GM12878 (cell line): Measurements from ENCODE around the gene KRTAP21-2. TPM values are rescaled to one million over a fixed set of nuclear protein-coding genes. Genes with fewer than 3 reads are reported as not detected.
"Not testable (repeated sequence)": the region's sequence is repeated elsewhere in the genome, so short reads cannot be mapped to it uniquely, and the experiment has no call there.

Experiments
- ATAC-seq: fragments of 200-7000 bp; cut with Tn5 transposase; 3 replicates; pipeline ENCODE4 v1.9.1; 2020; ENCODE audit warnings: mild to moderate bottlenecking, moderate library complexity
- BruUV-seq: library from RNA; stranded (reverse); fragments of 400-500 nt; replicated peaks from 2 replicates; lab custom pipeline; 2021; lab: Mats Ljungman, UMichigan
- CTCF ChIA-PET: fragments of 300-600 bp; sonication (Branson Sonifier 250); formaldehyde crosslinking; extraction: SDS; loops from one replicate; lab custom pipeline; 2021; ENCODE audit warnings: inconsistent platforms; lab: Yijun Ruan, JAX
- POLR2A ChIA-PET: fragments of 350-600 bp; formaldehyde crosslinking; extraction: SDS; loops from one replicate; lab custom pipeline; 2021; ENCODE audit warnings: inconsistent platforms; lab: Charles Lee
- RAD21 ChIA-PET: fragments of 300-600 bp; sonication (Branson Sonifier 250); formaldehyde crosslinking; loops from one replicate; lab custom pipeline; 2023; ENCODE audit warnings: antibody characterized with exemption; ENCODE audit not compliant: unreplicated experiment; lab: Charles Lee
- SMC1A ChIA-PET: fragments of 300-600 bp; sonication (Branson Sonifier 250); formaldehyde crosslinking; loops from one replicate; lab custom pipeline; 2023; ENCODE audit not compliant: unreplicated experiment, uncharacterized antibody; lab: Charles Lee
- DNase-seq: peaks from one replicate; pipeline ENCODE4 v3.0.0-alpha.2; 2011; ENCODE audit warnings: low read depth, low spot score
- FAIRE-seq: peaks from 3 replicates; lab custom pipeline; 2011; peaks lifted over from hg19 to GRCh38; lab: Jason Lieb, UNC
- H2AFZ ChIP-seq: 2 replicates; pipeline ENCODE4 v1.6.0; 2011; ENCODE audit warnings: low read depth, low read length, control low read depth; ENCODE audit not compliant: control insufficient read depth
- H3K27ac ChIP-seq: 2 replicates; pipeline ENCODE4 v1.5.1; 2011; ENCODE audit warnings: control low read depth; ENCODE audit not compliant: control insufficient read depth, insufficient read depth
- H3K27me3 ChIP-seq, 2 experiments: replicated peaks in 1 of 2; 2 replicates each; pipeline versions ENCODE4 v1.6.0 to v1.6.1; 2011; ENCODE audit warnings: low read length in 1 of 2; ENCODE audit not compliant: control insufficient read depth in 2 of 2, insufficient read depth in 2 of 2
- H3K36me3 ChIP-seq, 2 experiments: 2 replicates each; pipeline ENCODE4 v1.5.1; 2011; ENCODE audit warnings: low read length in 1 of 2; ENCODE audit not compliant: control insufficient read depth in 2 of 2, insufficient read depth in 2 of 2
- H3K4me1 ChIP-seq: 2 replicates; pipeline ENCODE4 v1.6.1; 2011; ENCODE audit warnings: mild to moderate bottlenecking, low read length, moderate library complexity, mixed read lengths; ENCODE audit not compliant: control insufficient read depth, insufficient read depth
- H3K4me2 ChIP-seq: 2 replicates; pipeline ENCODE4 v1.6.0; 2011; ENCODE audit warnings: control low read depth; ENCODE audit not compliant: control insufficient read depth, insufficient read depth
- H3K4me3 ChIP-seq: fragments of 200-600 bp; sonication (generic); 2 replicates; pipeline ENCODE4 v1.5.1; 2016
- H3K79me2 ChIP-seq: 2 replicates; pipeline ENCODE4 v1.6.0; 2011; ENCODE audit warnings: low read length; ENCODE audit not compliant: control insufficient read depth, insufficient read depth
- H3K9ac ChIP-seq: 2 replicates; pipeline ENCODE4 v1.8.0; 2011; ENCODE audit warnings: low read length, control low read depth, mixed read lengths; ENCODE audit not compliant: control insufficient read depth, insufficient read depth
- H3K9me3 ChIP-seq: replicated peaks from 3 replicates; pipeline ENCODE4 v1.5.1; 2011; ENCODE audit warnings: mild to moderate bottlenecking, low read length; ENCODE audit not compliant: control insufficient read depth, insufficient read depth
- H4K20me1 ChIP-seq: 2 replicates; pipeline ENCODE4 v1.6.0; 2011; ENCODE audit not compliant: control insufficient read depth, insufficient read depth
- CBX3 ChIP-seq: fragments of 200-600 bp; sonication (generic); IDR thresholded peaks from 2 replicates; pipeline ENCODE4 v1.6.1; 2016; ENCODE audit warnings: low read depth, borderline replicate concordance
- CBX5 ChIP-seq: sonication (generic); IDR thresholded peaks from 2 replicates; pipeline ENCODE4 v1.6.1; 2016; ENCODE audit warnings: low read depth, moderate library complexity, mild to moderate bottlenecking, inconsistent platforms
- CEBPZ ChIP-seq: fragments of 150-350 bp; IDR thresholded peaks from 2 replicates; pipeline ENCODE4 v1.6.1; 2016; ENCODE audit warnings: low read depth, low read length
- CREM ChIP-seq: IDR thresholded peaks from 2 replicates; pipeline ENCODE4 v1.6.1; 2014; ENCODE audit warnings: antibody characterized with exemption, low read depth
- EP300 ChIP-seq, 2 experiments: fragments of 150-350 bp in 1 of 2; IDR thresholded peaks; 2 replicates each; pipeline ENCODE4 v1.6.1; 2011 to 2012; ENCODE audit warnings: low read depth in 2 of 2, low read length in 2 of 2, borderline replicate concordance in 1 of 2, improper control_type of control experiment in 1 of 2, inconsistent platforms in 1 of 2; ENCODE audit not compliant: control insufficient read depth in 1 of 2
- FOXK2 ChIP-seq: fragments of 450-650 bp; IDR thresholded peaks from 2 replicates; pipeline ENCODE4 v1.6.1; 2017; ENCODE audit warnings: mild to moderate bottlenecking, moderate library complexity
- HDAC6 ChIP-seq: fragments of 200-600 bp; sonication (generic); IDR thresholded peaks from one replicate; pipeline ENCODE4 v1.8.0; 2017; ENCODE audit warnings: antibody characterized with exemption; ENCODE audit not compliant: unreplicated experiment
- KLF5 ChIP-seq: fragments of 450-650 bp; IDR thresholded peaks from 2 replicates; pipeline ENCODE4 v1.6.1; 2014; ENCODE audit warnings: mild to moderate bottlenecking; ENCODE audit not compliant: partially characterized antibody
- MAX ChIP-seq: IDR thresholded peaks from 2 replicates; pipeline ENCODE4 v1.6.1; 2012; ENCODE audit warnings: low read depth, low read length, improper control_type of control experiment
- NBN ChIP-seq: fragments of 450-650 bp; IDR thresholded peaks from 2 replicates; pipeline ENCODE4 v1.6.1; 2016
- PML ChIP-seq: IDR thresholded peaks from 2 replicates; pipeline ENCODE4 v1.6.1; 2012; ENCODE audit warnings: low read length, inconsistent platforms
- SKIL ChIP-seq: fragments of 450-650 bp; IDR thresholded peaks from 2 replicates; pipeline ENCODE4 v1.6.1; 2017; ENCODE audit warnings: mild to moderate bottlenecking, low read depth, inconsistent platforms; ENCODE audit not compliant: poor library complexity, severe bottlenecking
- WRNIP1 ChIP-seq: IDR thresholded peaks from 2 replicates; pipeline ENCODE4 v1.6.1; 2011; ENCODE audit warnings: low read depth, low read length, improper control_type of control experiment, borderline replicate concordance
- YBX1 ChIP-seq: fragments of 450-650 bp; IDR thresholded peaks from 2 replicates; pipeline ENCODE4 v1.6.1; 2016; ENCODE audit warnings: antibody characterized with exemption
- ZNF207 ChIP-seq: fragments of 450-650 bp; IDR thresholded peaks from 2 replicates; pipeline ENCODE4 v1.6.1; 2014; ENCODE audit warnings: antibody characterized with exemption, mild to moderate bottlenecking, borderline replicate concordance
- WGBS: methylation state at CpG from one replicate; pipeline ENCODE4 v1.1.6; 2016; ENCODE audit warnings: low lambda C conversion rate; ENCODE audit not compliant: insufficient replicate concordance, insufficient coverage; ENCODE audit errors: missing lambda C conversion rate; 5-methylcytosine and 5-hydroxymethylcytosine counted together
- in situ Hi-C: fragments of 300-500 bp; cut with MboI; formaldehyde crosslinking; loops from 9 replicates; pipeline ENCODE4 v1.14.3; 2018; ENCODE audit warnings: mixed read lengths
- intact Hi-C: fragments of 100-400 bp; cut with micrococcal nuclease; formaldehyde crosslinking; loops from one replicate; pipeline ENCODE4 v1.14.2; 2022; ENCODE audit not compliant: unreplicated experiment
- polyA plus RNA-seq, 11 experiments: library from polyadenylated mRNA; depleted of rRNA in 4 of 11; unstranded in 6 of 11; stranded (reverse) in 5 of 11; fragments of >200 nt; fragmentation: Nextera tagmentation in 4 of 11; fragmentation: Illumina TruSeq in 1 of 11; extraction: Ambion mirVana in 4 of 11; extraction: Trizol in 1 of 11; gene quantifications; 1 replicate in 1 of 11; 2 replicates in 10 of 11; pipeline versions ENCODE4 v1.2.1 to v1.2.3, GENCODE V29; 2011 to 2016; ENCODE audit warnings: inconsistent platforms in 2 of 11, missing spikeins in 2 of 11, low read depth in 1 of 11
- total RNA-seq, 4 experiments: library from RNA; depleted of rRNA in 3 of 4; stranded (reverse); fragments of >200 nt in 3 of 4; fragmentation: Illumina TruSeq in 1 of 4; extraction: Trizol in 1 of 4; gene quantifications; 2 replicates each; pipeline versions ENCODE4 v1.2.1 to v1.2.3, GENCODE V29; 2013 to 2021

KRTAP21-2 gene
- total and polyA plus RNA-seq, 10 of the 15 experiments (the other 5 are each of a cell fraction or from before 2014, with no cell fraction given), result not detected

GRCh38 chr21:30758306-30758705, 11.2 kb upstream of the KRTAP21-2 start:
- Histone ChIP-seq H3K4me1 (no peaks in the 10 kb centered on the region), H3K4me3 (no peak overlapping the region), H3K27ac (no peak overlapping the region), H3K9ac (no peak overlapping the region), H3K27me3 (no peaks in the 10 kb centered on the region), H3K79me2 (no peaks in the 10 kb centered on the region), H3K9me3 (no peaks in the 10 kb centered on the region; the same call in 2 of the 3 replicates), H2AFZ (no peak overlapping the region), H3K36me3 (no peaks in the 10 kb centered on the region), H3K4me2 (no peak overlapping the region), H4K20me1 (no peaks in the 10 kb centered on the region)
- intact Hi-C loops (no loop called here), in situ Hi-C loops (no loop called here)
- ATAC-seq (no peak), FAIRE-seq (no peak), DNase-seq (no peak)
- no peak for TF ChIP-seq CREM
- TF ChIP-seq HDAC6, result no peak
- TF ChIP-seq KLF5, result no peak
- TF ChIP-seq ZNF207, result no peak
- TF ChIP-seq FOXK2, result no peak
- no peak for TF ChIP-seq YBX1
- no peak for TF ChIP-seq WRNIP1
- TF ChIP-seq PML, result no peak
- TF ChIP-seq CBX3, result no peak
- TF ChIP-seq CBX5, result no peak
- no peak for TF ChIP-seq NBN
- TF ChIP-seq SKIL, result no peak
- TF ChIP-seq MAX, result no peak
- TF ChIP-seq CEBPZ, result no peak
- no peak for TF ChIP-seq EP300 (IDR thresholded peaks at IDR 0.05; ENCODE audit: borderline replicate concordance in 1 of 2, control insufficient read depth in 1 of 2, low read depth in 2 of 2, low read length in 2 of 2)
- CTCF ChIA-PET, result no interaction called here
- WGBS, result 13% methylated on average over 2 of the region's 2 CpGs
- BruUV-seq, result no TSS peak
- RAD21 ChIA-PET, result no interaction called here
- POLR2A ChIA-PET, result no interaction called here
- SMC1A ChIA-PET, result no interaction called here

- H4K20me1 ChIP-seq, in situ Hi-C loops, H3K4me2 ChIP-seq, H3K79me2 ChIP-seq, BruUV-seq, FAIRE-seq, CTCF ChIA-PET, H3K4me3 ChIP-seq, SMC1A ChIA-PET, H3K9ac ChIP-seq, intact Hi-C loops, ATAC-seq, DNase-seq, POLR2A ChIA-PET, H3K4me1 ChIP-seq, H3K36me3 ChIP-seq, H3K27ac ChIP-seq, H2AFZ ChIP-seq, RAD21 ChIA-PET, H3K27me3 ChIP-seq, H3K9me3 ChIP-seq: not testable (repeated sequence)
- WGBS, result 67% methylated on average over 2 of the region's 2 CpGs
These were observed 8.3 kb upstream of the KRTAP21-2 start, which contains the start of gene KRTAP21-1 for GRCh38 chr21:30755328-30755727. TSS of gene KRTAP21-1 (minus strand) at chr21:30755428. CDS start at chr21:30755378, 50 bp downstream.
